ENCODE data around the gene AK8.
"Not testable (repeated sequence)": the region's sequence is repeated elsewhere in the genome, so short reads cannot be mapped to it uniquely, and the experiment has no call there.

AK8 gene

DNA sequence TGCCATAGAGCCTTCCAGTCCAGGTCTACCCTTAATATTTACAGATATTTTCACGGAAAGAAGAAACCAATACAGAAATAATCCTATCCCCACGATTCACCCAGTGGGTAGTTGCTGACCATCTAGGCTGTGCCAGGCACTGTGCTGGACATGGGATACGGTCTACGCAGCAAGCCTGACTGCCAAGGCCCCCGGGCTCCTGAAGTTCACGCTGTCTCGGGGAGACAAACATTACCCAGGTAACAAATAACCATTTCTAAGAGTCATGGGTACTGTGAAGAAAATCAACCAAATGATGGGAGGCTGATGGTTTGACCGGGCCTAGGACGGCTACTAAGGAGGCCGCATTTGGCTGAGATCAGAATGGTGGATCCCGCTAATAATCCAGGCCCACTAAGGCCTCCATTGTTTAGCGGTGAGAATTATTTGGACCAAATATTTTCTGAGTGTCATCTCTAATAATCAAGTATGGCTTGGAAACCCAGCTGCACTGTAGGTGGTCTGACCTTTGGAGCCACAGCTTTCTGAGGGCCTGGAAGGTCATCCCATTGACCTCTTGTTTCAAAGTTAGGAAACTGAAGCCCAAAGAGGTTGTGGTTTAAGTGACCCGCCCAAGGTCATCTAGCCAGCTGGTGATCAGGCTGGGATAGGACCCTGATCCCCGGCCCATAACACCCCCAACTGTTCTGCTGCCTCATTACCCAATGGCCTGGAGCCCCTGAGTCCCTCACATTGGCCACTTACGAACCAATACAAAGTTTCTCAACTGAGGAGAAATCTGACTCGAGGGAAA lies 82.4 kb downstream of the AK8 start:
- DNase-seq = no peak

- DNase-seq = no peak
Measured at GRCh38 chr9:132794730-132795380, 83.2 kb downstream of the AK8 start.

DNA sequence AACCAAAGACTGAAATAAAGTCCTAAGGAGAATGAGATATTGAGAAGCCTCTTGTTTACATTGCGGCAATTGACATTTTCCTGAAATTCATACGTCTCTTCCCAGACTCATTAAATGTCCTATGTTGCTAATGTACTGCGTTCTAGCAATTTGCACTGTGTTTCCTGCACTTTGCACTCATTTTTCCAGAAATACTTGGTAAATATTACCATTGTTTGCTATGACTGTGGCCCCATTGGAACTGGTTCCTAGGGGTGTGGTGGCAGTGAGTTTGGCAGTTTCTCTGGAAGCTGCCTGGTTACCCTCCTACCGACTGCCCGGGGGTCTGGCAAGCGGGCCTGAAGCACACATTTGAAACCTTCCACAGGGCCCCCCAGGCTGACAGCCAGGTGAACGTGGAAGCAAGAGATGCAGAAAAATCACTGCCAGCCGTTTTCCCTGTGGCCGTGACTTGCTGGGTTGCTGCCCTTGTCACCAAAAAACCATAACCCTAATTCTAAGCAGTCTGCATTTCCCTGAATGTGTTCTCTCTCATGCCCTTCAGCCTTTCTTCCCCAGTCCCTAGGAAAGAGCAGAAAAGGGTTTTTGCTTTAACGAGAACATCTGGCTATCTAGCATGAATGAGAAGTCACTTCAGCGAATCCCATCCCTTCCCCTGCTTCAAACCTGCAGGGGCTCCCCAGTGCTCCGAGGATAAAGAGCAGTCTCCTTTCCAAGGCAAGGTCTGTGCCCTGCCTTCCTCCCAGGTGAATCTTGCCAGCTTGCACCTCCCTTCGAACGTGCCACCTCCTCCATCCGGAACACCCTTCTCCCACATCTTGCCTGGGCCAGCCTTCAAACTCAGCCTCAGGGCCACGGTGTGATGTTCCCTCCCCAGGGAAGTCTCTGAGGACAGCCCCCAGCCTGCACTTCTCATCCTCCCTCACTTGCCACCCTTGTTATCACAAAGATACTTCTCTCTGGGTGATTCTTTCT lies 84.2 kb downstream of the AK8 start:
- no peak for DNase-seq

DNA sequence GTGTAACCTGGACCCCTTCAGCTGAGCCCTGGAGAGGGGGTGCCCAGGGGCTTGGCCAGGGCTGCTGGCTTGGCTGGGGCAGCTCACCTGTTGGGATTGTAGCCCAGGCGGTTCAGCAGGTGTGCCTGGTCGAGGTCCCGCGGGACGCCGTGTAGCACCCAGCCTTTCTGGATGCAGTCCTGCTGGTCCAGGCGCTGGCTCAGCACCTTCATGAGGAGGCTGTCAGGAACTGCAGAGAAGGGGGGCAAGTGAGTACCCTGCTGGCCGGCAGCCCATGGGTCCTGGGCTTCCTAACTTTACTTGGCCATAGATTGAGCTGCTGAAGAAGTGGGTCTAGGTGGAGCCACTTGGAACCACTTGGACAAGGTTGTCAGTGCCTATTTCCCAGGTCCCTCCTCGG lies 85.5 kb downstream of the AK8 start:
- DNase-seq = no peak

DNA sequence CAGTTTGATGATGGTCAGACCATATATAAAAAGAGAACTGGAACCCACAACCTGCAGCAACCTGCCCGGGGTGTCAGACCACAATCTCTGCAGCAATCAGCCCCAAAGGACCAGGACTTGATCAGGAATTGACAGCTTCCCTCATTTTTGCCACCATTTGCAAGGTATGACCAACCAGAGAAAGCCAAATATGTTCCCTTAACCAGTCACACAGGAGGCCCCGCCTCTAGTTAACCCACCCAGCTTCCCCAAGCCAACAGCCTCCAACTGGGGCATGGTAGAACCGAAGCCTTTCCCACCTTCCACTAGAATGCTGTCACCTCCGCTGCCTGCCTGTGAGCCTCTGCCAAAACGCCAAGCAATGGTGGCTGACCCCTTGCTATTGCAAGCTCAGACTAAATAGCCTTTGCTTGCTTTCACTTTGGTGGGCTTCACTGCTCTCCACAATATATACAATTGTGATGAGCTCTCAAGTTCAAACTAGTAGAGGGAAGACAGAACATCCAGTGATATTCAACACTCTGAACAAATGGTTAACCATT lies 86.3 kb downstream of the AK8 start:
- DNase-seq = no peak

- no peak for DNase-seq
Measured at GRCh38 chr9:132789719-132790118, 88.4 kb downstream of the AK8 start.

DNA sequence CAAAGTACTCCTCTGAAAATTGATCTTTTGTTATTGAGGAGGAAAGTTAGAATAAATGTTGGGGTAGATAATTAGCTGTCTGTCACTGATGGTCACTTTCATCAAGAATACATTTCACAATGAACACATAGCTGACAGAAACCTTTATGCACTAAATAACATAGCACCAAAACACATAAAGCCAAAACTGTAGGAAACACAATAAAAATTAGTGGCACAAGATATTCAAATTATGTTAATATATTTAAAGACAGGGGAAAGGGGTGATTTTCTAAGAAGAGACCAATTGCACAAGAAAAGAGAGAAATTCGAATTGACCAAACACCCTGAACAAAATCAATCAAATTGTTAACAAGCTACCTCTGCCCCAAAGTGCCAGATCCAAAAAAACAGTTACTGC lies 89.7 kb downstream of the AK8 start:
- DNase-seq = no peak

- DNase-seq = no peak
Measured at GRCh38 chr9:132787748-132788159, 90.3 kb downstream of the AK8 start.

GRCh38 chr9:132784286-132784830 lies 93.7 kb downstream of the AK8 start:
- no peak for DNase-seq

DNA sequence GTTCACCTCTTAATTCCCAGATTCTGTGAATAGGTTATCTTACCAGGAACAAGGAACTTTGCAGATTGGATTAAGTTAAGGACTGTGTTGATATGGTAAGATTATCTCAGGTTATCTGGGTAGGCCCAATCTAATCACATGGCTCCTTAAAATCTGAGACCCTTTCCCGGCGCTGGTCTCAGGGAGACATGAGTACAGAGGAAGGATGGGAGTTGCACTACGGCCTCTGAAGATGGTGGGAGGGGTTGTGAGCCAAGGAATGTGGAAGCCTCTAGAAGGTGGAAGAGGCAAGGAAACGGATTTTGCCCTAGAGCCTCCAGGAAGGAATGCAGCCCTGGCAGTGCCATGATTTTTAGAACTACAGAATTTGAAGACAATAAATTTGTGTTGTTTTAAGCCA lies 95.1 kb downstream of the AK8 start:
- DNase-seq = no peak

- DNase-seq = no peak
Measured at GRCh38 chr9:132782037-132782436, 96.0 kb downstream of the AK8 start.

GRCh38 chr9:132780230-132781007 lies 97.7 kb downstream of the AK8 start:
- DNase-seq = no peak

- DNase-seq = no peak
Measured at GRCh38 chr9:132776891-132777290, 101.2 kb downstream of the AK8 start.

GRCh38 chr9:132776268-132776667 lies 101.8 kb downstream of the AK8 start:
- no peak for DNase-seq

- DNase-seq = no peak
Measured at GRCh38 chr9:132775720-132776119, 102.4 kb downstream of the AK8 start.

- DNase-seq = no peak
Measured at GRCh38 chr9:132774886-132775285, 103.2 kb downstream of the AK8 start.

DNA sequence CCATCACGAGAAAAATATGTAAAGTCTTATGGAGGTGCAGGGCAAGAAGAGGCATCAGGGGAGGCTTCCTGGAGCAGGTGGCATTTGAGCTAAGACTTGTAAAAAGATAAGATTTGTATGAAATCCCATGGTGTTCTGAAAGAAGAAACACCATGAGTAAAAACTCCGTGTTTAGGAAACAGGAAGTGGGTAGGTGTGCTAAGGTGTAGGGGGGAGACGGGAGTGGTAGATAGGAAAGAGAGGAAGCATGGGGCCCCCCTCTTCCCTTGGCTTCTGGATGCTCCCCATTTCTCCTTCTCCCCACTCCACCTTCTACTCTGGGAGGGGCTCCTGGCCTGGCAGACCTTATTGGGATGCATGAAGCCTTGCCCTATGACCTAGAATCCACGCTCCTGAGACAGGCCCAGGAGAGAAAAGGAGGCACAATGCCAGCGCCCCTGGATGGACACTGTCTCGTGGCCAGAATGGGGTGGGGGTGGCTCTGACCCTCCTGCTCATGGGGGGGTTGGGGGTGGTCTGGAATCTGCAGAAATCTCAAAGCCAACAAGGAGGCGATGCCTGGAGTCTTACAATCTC lies 104.2 kb downstream of the AK8 start:
- DNase-seq = no peak

DNA sequence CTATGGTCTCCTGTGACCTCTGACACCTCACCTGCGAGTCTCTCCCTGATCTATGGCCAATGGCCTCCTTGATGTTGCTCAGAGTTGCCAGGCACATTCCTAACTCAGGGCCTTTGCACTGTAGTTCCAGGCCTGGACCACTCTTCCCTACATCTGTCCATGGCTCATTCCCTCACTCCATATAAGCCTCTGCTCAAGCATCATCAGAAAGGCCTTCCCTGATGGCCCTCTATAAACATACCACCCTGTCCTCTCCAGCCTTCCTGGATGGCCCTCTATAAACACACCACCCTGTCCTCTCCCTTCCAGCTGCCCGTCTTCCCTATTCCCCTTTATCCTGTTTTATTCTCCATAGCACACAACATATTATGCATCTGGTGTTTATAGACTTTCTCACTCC lies 105.0 kb downstream of the AK8 start:
- no peak for DNase-seq

DNA sequence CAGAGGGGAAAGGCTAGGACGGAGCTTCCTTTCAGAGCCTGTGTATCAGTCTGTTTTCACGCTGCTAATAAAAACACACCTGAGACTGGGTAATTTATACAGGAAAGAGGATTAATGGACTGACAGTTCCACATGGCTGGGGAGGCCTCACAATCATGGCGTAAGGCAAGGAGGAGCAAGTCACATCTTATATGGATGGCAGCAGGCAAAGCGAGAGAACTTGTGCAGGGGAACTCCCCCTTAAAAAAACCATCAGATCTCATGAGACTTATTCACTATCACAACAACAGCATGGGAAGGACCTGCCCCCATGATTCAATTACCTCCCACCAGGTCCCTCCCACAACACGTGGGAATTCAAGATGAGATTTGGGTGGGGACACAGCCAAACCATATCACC lies 106.3 kb downstream of the AK8 start:
- not testable (repeated sequence) for DNase-seq

DNA sequence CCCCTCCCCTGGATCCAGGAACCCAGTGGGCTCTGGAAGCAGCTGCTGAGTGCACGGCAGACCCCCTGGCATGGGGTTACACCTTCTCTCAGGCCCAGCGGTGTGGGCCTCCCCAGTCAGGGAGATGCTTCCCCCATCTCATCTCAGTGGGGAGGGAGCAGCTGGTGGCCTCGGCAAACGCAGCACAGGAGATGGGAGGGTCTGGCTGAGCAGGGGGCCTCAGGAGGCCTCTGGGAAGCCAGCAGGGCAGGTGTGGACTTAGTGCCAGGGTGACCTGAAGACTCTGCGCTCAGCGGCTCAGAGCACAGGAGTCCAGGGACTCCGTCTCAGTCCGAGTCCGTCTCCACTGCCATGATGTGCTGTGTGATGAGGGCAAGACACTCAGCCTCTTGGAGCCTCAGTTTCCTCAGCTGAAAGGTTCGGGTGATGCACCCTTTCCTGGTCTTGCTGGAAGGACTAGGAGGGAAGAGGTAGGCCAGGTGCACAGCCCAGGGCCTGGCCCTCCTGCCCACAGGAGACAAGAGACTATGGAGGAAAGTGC lies 107.2 kb downstream of the AK8 start:
- no peak for DNase-seq

All from NCI-H1092 (cell line).